Stimulated activated CD4-positive, alpha-beta T cell treated with anti-CD3 and anti-CD28 coated beads, Interleukin-12 subunit alpha, Interleukin-12 subunit beta, amount 100 ng/mL, for 4 hours (primary cell): ENCODE results near the gene SASH1.

Source experiments
- DNase-seq: peaks from one replicate; pipeline ENCODE4 v3.0.0-alpha.2; 2020

Gene SASH1

GRCh38 chr6:148440877-148441453 lies 98.3 kb downstream of the SASH1 start:
- DNase-seq, result no peak

DNA sequence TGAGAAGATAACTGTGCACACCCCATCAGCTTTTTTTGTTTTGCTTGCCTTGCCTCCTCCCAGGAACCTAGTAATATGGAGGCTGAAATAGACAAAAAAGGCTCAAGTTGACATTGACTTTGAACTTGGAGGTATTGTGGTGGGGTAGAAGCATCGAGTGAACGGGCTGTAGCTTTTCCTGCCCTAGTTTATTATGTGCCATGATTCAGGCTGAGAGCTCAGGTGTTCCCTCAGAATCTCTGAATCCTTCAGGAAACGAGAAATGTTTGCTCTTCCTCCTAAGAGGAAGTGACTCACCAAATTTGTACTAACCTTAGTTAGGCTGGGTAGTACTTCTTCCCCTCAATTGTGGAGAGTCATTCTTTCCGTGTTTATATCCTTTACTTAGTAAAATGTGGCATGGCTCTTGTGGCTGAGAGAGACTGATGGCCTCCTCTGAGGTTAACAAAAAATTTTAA lies 98.8 kb downstream of the SASH1 start:
- no peak for DNase-seq

GRCh38 chr6:148443798-148444560 lies 101.3 kb downstream of the SASH1 start:
- no peak for DNase-seq

DNA sequence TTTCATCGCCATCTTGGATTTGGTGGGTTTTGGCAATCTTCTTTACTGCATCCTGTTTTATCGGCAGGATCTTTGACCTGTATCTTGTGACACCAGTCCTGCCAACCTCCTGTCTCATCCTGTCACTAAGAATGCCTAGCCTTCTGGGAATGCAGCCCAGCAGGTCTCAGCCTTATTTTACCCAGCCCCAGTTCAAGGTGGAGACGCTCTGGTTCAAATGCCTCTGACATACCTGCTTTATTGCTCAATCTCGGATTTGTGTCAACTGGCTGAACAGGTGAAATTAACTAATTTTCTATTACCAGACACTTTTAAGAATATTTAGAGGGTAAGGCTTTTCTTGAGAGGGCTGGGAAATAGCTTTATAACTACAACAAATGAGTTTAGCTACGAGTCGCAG lies 102.5 kb downstream of the SASH1 start:
- DNase-seq, result no peak

DNA sequence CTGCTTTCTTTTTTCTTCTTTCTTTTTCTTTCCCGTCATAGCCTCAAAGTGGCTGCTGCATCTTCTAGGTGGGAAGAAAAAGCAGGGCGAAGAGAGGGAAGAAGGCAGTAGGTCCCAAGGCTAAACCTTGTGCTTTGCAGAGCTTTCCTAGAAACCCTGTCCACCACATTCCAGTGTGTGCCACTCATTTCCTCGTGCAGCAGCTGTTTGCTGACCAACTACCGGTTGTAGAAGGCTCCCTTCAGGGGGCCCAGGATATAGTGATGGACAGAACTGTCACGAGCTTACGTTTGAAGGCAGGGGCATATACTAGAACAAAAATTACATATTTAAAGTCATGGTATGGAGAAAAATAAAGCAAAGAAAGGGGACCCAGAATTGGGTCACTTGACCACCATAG lies 103.0 kb downstream of the SASH1 start:
- no peak for DNase-seq

- DNase-seq, result no peak
Measured at GRCh38 chr6:148446681-148447080, 104.0 kb downstream of the SASH1 start.

DNA sequence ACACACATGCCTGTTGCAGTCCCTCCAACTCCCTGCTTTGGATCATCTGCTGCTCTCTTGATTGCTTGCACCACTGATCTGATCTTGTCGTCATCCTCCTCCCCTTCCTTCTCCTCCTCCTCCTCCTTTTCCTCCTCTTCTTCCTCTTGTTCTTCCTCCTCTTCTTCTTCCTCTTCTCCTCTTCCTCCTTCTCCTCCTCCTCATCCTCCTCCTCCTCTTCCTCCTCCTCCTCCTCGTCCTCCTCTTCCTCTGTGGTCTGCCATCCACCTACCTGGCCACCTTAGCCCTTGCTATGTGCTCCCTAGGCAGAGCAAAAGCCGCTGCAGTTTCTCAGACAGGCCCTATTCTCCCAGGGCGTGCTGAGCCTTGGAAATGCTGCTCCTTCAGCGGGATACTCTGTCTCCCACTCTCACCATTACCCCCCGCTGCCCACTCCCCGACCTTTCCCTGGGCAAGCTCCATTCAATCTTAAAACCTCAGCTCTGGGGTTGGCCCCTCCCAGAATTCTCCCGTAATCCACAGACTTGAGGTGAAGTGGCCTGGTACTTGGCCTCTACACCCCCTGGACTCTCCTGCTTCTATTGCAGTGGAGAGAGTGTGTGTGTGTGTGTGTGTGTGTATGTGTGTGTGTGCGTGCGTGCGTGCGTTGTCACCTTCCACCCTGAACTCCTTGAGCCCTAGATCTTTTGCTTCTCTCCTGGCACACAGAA lies 105.0 kb downstream of the SASH1 start:
- no peak for DNase-seq

DNA sequence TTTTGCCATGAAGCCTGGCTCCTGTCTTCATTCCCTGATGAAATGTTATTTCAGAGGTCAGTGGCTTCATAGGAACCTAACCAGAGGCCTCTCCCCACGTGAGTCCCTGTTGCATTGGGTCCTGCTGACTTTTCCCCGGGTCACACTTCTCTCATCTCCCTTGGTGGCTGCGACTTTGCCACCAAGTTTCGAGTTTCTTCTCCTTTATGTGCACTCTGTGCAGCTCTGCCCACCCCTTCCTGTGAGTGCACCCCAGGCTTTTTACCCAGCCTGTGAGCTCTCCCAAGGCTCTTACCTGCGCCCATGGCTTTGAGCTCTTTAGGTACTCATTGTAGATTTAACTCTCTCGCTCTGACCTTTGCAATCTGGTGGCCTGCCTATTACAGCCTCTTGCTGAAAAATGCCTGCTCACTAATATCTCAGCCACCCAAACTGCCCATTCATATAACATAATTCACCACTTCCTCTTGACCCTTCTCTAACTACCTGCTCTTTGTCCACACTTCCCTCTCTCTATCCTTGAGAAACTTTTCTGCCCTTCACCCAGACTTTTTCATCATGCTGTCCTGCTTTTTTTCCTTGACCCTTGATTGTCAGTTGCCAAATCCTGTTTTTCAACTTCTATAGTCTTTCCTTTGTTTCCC lies 105.9 kb downstream of the SASH1 start:
- no peak for DNase-seq

GRCh38 chr6:148450866-148451265 lies 108.2 kb downstream of the SASH1 start:
- no peak for DNase-seq

DNA sequence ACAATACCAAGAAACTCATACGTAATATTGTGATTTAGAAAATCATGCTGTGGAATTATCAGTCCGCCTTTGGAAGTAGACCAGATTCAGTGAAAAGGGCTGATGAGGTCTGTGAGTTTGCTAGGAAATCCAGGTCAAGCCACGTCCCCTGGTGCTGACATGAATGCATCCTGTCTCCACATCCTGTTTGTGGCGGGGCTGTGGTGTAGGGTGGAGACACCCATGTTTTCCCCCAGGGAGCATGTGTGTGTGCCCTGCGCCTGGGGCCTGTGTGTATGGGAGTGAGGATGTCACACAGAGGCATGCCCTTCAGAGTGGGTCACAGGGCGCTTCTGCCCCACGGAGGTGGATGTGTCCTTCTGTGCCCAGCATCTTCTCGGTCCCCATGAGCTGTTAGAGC lies 109.1 kb downstream of the SASH1 start:
- no peak for DNase-seq

DNA sequence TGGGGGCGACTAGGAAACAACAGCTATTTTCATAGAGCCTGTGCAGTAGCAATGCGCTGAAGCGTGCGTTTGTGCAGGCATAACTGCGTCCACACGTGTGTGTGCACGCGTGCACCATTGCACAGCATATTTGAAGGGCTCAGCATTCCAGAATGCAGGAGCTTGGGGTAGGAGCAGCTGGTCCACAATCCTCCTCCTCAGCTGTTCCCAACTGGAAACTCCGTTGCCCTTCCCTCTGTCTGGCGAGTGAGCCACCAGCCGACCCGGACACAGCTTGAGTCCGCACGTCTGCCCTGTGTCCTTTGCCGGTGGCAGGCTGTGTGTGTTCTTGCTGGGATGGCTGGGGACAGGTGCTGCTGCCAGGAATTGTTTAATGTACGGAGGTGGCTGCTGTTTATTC lies 110.2 kb downstream of the SASH1 start:
- DNase-seq, result no peak

- no peak for DNase-seq
Measured at GRCh38 chr6:148453906-148454305, 111.3 kb downstream of the SASH1 start.

DNA sequence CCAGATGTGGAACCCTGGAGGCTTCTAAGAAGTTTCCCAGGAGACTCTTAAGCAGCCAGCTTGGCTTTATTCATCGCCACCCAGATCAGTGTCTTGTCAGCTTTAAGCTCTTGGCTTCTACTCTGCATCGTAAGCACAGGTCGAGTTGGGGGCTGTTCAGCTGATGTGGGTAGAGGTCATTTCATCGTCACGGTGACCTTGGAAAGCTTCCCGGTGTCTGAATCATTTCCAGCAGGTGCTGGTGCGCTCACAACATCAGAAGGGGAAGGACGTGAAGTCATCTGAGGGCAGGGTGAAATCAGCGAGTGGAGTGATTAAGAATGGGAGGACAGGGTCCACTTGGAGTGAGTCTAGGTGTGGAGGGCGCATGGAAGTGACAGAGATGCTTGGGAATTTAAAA lies 112.6 kb downstream of the SASH1 start:
- no peak for DNase-seq

DNA sequence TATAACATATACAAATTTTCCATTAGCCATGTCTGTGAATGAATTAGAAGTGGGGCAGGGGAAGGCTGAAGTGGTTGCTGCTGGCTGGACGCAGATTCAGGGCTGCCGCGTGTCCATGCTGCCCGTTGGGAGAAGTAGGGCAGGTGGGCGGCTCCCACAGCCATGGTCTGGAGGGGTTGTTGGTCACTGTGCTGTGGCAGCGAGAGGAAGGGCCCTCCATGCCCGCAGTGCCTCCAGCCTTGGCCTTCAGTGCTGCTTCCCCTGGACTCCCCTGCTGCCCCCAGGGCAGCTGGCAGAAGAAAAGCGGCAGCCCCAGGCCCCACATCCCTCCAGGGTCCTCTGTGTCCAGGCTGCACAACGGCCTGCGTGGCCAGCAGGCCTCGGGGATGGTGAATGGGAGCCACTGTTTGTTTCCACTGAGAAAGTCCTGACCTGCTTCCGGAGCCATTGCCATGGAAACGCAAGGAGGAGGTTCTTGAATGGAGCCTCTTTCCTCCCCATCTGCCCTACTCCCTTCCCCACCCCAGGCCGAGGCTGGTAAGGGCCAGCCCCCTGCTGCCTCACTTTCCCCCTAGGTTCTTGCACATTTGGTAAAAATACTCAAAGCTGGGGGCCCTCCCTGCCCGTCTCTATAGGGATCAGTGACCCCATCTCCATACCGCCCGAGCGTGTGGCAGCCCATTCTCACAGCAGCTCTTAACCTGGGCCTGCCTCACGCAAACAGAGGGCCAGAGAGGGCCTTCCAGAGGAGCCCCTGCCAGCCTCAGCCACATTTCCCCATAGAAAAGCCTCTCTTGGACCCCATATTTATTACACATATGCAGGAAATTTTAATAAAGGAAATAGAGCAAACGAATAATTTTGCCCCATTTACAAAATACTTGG lies 113.3 kb downstream of the SASH1 start:
- DNase-seq, result no peak

DNA sequence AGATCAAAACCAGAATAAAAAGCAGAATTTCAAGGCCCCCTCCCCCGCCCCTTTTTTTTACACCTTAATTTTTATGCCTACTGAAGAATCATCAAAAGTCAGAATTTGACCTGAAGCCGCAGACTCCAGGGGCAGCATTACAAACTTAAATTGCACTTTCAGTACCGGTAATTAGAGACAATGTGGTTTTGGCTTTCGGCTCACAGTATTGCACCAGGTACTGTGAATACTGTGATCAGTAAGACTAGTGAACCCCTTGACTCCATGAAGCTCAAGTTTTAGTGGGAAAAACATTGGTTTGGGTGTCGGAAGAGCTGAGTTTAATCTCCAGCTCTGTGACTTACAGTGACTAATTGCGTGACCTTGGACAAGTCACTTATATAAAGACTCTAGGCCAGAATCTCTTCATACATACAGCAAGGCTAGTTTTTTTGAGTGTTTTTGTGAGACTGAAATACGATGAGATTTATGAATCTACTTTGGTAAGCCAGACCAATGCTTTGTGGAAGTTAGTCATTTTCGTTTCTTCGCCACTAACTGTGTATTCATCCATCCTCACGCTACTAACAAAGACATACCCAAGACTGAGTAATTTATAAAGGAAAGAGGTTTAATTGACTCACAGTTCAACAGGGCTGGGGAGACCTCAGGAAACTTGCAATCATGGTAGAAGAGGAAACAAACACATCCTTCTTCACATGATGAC lies 114.7 kb downstream of the SASH1 start:
- DNase-seq, result no peak

- no peak for DNase-seq
Measured at GRCh38 chr6:148457843-148458159, 115.2 kb downstream of the SASH1 start.

DNA sequence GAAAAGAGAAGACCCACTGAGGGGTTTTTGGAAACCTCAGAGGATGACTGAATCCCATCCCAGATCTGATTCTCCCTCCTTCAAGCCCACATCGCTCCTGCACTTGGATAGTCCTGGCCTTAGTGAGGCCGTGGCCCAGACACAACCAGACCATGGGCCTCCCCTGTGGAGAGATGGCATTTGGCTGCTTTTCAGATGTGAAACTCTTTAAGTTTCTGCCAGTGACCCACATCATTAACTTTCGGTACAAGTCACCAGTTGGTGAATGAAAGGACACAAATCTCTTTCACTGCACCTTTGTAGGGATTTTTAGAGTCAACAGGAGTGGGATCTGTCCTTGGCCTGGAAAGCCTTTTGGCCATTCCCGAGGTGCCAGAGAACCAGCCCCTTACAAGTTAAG lies 116.6 kb downstream of the SASH1 start:
- no peak for DNase-seq

DNA sequence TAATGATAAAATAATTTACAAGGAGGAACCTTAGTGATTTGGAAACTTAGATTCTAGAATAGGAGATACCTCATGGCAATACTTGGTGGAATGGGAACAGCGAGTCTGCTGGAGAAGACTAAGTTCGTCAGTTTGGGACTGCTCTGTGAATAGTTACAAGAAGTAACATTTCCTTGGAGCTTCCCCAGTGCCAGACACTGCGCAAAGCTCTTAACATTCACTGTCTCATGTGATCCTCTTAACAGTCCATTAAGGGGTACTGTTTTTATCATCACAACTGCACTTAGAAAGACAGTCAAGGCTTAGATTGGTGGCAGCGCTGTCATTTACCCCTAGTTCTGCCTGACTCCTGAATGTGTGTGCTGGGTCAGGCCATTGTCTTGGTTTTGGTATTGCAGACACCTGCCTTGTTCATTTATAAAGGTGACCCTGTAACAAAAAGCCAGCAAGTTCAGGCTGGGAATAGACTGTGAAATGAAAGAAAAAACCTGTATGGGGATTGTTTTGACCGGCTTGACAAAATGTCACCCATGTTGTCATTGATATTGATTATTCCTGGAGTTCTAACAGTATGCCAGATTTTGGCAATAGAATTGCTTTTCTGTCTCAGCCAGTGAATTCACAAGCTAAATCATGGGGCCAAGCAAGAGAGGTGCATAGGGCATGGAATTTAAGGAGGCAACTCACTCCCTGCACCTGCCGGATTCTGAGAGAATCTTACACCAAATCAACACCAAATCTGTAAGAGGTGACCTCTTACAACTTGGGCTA lies 118.4 kb downstream of the SASH1 start:
- DNase-seq, result no peak

GRCh38 chr6:148461986-148462577 lies 119.4 kb downstream of the SASH1 start:
- DNase-seq, result no peak

- no peak for DNase-seq
Measured at GRCh38 chr6:148463671-148464070, 121.0 kb downstream of the SASH1 start.
